Measurements from ENCODE around the gene OVOL1.

Gene OVOL1

DNA sequence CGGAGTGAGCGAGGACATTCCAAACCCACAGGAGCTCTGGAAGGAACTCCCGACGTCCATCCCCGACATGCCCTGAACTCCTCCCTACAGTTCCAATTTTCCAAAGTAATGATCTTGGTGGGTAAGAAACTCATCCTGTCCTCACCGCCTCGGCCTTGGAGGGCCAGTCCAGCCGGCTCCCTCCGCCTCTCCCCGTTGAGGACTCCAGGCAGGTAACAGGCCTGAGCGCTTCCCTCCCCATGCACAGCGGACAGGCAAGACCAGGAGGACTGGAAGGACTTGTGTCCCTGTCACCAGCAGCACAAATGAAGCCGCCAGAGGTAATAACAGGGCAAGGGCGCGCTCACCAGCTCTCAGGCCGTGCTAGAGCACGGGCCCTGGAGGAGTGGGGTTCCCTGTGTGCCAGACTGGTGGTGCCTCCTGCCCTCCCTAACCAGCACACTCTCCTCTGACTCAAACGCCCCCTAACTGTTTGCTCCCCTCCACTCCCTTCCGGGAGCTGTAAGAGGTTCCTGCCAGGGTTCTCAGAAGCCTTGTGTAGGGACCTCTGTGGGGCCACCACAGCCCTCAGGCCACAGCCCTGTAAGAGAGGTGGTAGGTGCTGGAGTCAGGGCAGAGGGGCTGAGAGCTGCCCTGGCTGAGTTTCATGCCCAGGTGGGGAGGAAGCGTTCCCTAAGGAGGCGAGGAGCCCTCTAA lies 17.1 kb downstream of the OVOL1 start:
- no peaks in the 10 kb centered on the region for H3K9me3 Mint-ChIP-seq
- CTCF ChIA-PET, result interaction anchor here (0.8 kb wide), 1 partner anchor 24 kb away, joined by 3 read pairs; no protein-coding TSS in a partner anchor
- H3K4me1 Mint-ChIP-seq, result peaks cover 5% of the 10 kb centered on the region
- no peak for DNase-seq
- H3K4me3 Mint-ChIP-seq, result no peak overlapping the region
- H3K36me3 Mint-ChIP-seq, result no peaks in the 10 kb centered on the region
- H3K27me3 Mint-ChIP-seq, result peaks cover 82% of the 10 kb centered on the region
- no peak overlapping the region for H3K27ac Mint-ChIP-seq

GRCh38 chr11:65806979-65807378 lies 20.1 kb downstream of the OVOL1 start:
- DNase-seq, result no peak
- H3K27me3 Mint-ChIP-seq, result peaks cover 76% of the 10 kb centered on the region
- H3K4me3 Mint-ChIP-seq, result no peak overlapping the region
- no peaks in the 10 kb centered on the region for H3K9me3 Mint-ChIP-seq
- H3K4me1 Mint-ChIP-seq, result peaks cover 13% of the 10 kb centered on the region
- no peak overlapping the region for H3K27ac Mint-ChIP-seq
- CTCF ChIA-PET, result interaction anchor here (0.6 to 3.8 kb wide), 3 partner anchors 9 to 95 kb away, joined by 4 to 19 read pairs (median 4); partner anchors contain the start of genes AP5B1 and KAT5
- no peaks in the 10 kb centered on the region for H3K36me3 Mint-ChIP-seq

DNA sequence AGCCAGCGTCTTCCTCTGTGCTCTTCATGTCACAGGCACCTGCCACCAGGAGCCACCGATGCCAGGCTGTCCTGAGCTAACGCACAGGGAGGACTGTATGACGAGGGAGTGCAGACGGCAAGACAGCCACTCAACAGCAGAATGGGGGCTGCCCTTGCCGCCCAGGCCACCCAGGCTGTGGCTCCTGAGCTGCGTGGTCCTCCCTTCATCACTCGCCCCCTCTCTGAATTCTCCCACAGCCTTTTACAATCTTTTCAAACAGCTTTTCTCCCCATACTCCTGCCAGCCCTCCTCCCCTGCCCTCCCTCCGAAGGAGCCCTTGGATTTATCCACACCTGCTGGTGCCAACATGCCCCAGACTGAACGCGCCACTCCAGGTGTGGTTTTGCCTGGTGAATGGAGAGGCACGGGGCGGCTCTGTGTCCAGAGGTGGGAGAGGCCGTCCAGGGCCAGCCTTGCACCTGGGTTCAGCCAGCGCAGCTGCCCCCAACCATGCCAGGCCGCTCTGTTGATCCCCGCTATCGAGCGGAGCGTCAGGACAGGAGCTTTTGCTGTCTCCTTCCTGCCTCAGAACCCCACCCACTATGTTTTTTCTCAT lies 22.0 kb downstream of the OVOL1 start:
- Mint-ChIP-seq H3K27ac (no peak overlapping the region), H3K4me3 (no peak overlapping the region), H3K36me3 (no peaks in the 10 kb centered on the region), H3K27me3 (peaks cover 62% of the 10 kb centered on the region), H3K4me1 (peaks cover 11% of the 10 kb centered on the region), H3K9me3 (no peaks in the 10 kb centered on the region)
- DNase-seq, result no peak
- CTCF ChIA-PET, result interaction anchor here (1.0 to 3.8 kb wide), 3 partner anchors 29 to 78 kb away, joined by 3 to 19 read pairs (median 3); partner anchors contain the start of gene AP5B1

DNA sequence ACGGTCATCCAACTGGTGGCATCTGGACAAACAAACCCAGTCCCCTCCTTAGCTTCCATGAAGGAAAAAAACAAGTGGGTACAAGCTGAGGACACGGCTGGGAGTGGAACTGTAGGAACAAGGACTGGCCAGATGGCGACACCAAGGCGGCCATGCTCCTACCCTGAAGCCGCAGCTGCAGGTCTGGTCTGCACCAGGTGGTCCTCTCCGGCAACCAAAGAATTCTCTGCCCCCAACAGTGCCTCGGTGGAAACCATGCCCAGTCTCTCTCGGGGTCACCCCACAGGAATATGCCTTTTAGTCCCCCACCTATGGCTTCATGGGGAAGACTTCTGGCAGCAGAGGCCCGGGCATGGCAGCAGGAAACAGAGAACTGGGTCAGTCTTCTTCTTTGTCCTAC lies 22.6 kb downstream of the OVOL1 start:
- Mint-ChIP-seq H3K27me3 (peaks cover 56% of the 10 kb centered on the region), H3K36me3 (no peaks in the 10 kb centered on the region), H3K4me3 (no peak overlapping the region), H3K4me1 (peaks cover 12% of the 10 kb centered on the region), H3K27ac (no peak overlapping the region), H3K9me3 (no peaks in the 10 kb centered on the region)
- CTCF ChIA-PET, result interaction anchor here (1.0 to 3.8 kb wide), 4 partner anchors 30 to 104 kb away, joined by 3 to 19 read pairs (median 4); partner anchors contain the start of gene AP5B1
- no peak for DNase-seq

- Mint-ChIP-seq H3K36me3 (no peaks in the 10 kb centered on the region), H3K4me3 (no peak overlapping the region), H3K4me1 (peaks cover 12% of the 10 kb centered on the region), H3K27ac (no peak overlapping the region), H3K27me3 (peaks cover 60% of the 10 kb centered on the region), H3K9me3 (no peaks in the 10 kb centered on the region)
- CTCF ChIA-PET, result interaction anchor here (1.0 to 3.8 kb wide), 5 partner anchors 30 to 105 kb away, joined by 3 to 19 read pairs (median 6); partner anchors contain the start of gene AP5B1
- DNase-seq, result no peak
These were observed 23.4 kb downstream of the OVOL1 start for GRCh38 chr11:65810046-65810868.

DNA sequence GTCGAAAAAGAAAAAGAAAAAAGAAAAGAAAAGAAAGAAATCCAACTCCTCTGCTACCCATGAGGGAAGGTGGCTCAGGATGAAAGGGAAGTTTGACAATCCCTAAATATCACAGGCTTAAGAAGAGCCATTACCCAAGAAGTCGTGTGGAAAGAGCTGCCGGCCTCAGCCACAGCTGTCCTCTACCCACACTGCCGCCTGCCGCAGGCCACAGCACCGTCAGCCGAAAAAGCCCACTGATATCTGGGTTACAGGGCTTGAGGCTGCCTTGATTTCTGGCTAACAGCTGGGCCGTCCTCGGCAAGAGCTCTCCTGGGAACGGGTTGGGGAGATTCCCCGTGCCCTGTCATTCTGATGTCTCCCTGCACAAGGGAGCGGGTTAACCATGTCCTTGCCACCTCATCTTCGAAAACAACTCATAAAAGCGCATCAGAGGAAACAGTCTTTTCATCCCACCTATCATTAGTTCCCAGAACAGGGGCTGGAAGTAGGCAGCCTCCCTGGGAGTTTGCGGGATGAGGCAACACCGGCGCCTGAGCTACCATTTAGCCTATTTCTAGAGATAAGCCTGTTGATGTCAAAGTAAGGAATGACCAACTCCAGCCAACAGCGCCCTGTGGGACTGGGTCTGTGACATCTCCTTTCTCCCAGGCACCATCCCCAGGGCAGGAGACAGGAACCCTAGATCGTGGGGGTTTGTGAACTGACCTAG lies 25.1 kb downstream of the OVOL1 start:
- H3K27ac Mint-ChIP-seq, result no peak overlapping the region
- no peak for DNase-seq
- CTCF ChIA-PET, result interaction anchor here (1.0 to 2.6 kb wide), 4 partner anchors 15 to 100 kb away, joined by 3 to 11 read pairs (median 5); partner anchors contain the start of genes AP5B1 and KAT5
- peaks cover 7% of the 10 kb centered on the region for H3K36me3 Mint-ChIP-seq
- peaks cover 19% of the 10 kb centered on the region for H3K4me1 Mint-ChIP-seq
- peaks cover 52% of the 10 kb centered on the region for H3K27me3 Mint-ChIP-seq
- H3K4me3 Mint-ChIP-seq, result no peak overlapping the region
- no peaks in the 10 kb centered on the region for H3K9me3 Mint-ChIP-seq

GRCh38 chr11:65814131-65814985 lies 27.5 kb downstream of the OVOL1 start:
- H3K27me3 Mint-ChIP-seq, result peaks cover 32% of the 10 kb centered on the region
- no peaks in the 10 kb centered on the region for H3K9me3 Mint-ChIP-seq
- no peak overlapping the region for H3K27ac Mint-ChIP-seq
- DNase-seq, result no peak
- H3K36me3 Mint-ChIP-seq, result peaks cover 7% of the 10 kb centered on the region
- CTCF ChIA-PET, result interaction anchor here (1.0 to 6.5 kb wide), 4 partner anchors 13 to 103 kb away, joined by 3 to 128 read pairs (median 5); partner anchors contain the start of genes AP5B1 and KAT5
- no peak overlapping the region for H3K4me3 Mint-ChIP-seq
- H3K4me1 Mint-ChIP-seq, result peaks cover 33% of the 10 kb centered on the region

DNA sequence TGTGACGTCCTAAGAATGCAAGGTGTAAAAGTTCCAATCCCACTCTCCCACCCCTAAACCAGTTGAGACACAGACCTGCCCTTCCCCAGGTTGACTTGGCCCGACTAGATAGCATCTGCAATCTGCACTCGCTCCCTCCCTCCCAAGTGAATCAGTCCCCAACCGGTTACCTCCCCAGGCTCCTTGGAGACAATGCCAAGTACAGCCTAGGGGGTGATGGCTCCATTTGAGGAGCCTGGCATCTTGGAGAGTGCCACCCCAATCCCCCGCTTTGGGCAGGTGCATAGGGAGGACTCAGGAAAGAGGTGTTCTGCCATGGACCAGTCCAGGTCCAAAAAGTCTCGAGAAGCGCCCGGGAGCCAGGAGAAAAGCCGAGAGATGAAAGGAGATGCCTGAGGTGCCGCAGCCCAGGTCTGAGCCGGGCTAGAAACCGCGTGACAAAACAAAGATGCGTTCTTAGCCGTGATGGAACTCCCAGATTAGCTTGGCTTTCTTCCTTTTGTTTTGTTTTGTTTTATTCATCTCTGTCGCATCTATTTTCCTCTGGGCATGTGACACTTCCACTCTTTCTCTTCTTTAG lies 28.2 kb downstream of the OVOL1 start:
- no peak overlapping the region for H3K27ac Mint-ChIP-seq
- H3K9me3 Mint-ChIP-seq, result no peaks in the 10 kb centered on the region
- peaks cover 33% of the 10 kb centered on the region for H3K4me1 Mint-ChIP-seq
- CTCF ChIA-PET, result interaction anchor here (1.8 to 6.5 kb wide), 3 partner anchors 38 to 104 kb away, joined by 6 to 128 read pairs (median 33); partner anchors contain the start of genes AP5B1 and KAT5
- no peak for DNase-seq
- peaks cover 7% of the 10 kb centered on the region for H3K36me3 Mint-ChIP-seq
- H3K27me3 Mint-ChIP-seq, result peaks cover 25% of the 10 kb centered on the region
- no peak overlapping the region for H3K4me3 Mint-ChIP-seq

DNA sequence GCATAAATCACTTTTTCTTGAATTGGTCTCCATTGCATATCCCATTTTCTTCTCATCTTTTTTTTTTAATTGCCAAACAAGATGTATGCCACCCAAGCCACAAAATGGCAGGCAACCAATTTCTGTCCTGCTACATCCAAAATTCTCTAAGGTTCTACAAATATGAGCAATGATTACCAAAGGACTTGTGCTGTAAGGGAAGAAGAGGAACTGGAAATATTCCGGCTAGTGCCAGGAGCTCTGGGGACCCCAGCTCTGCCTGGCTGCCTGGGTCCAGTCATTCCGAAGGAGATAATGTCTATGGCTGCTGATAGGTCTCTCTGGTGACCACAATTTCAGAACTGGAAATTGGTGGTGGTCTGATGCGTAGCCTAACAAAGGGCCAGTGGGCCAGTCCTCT lies 29.8 kb downstream of the OVOL1 start:
- H3K27me3 Mint-ChIP-seq, result peaks cover 22% of the 10 kb centered on the region
- H3K27ac Mint-ChIP-seq, result no peak overlapping the region
- peaks cover 7% of the 10 kb centered on the region for H3K36me3 Mint-ChIP-seq
- CTCF ChIA-PET, result interaction anchor here (0.6 to 6.5 kb wide), 12 partner anchors 10 to 206 kb away, joined by 3 to 128 read pairs (median 4); partner anchors contain the start of genes AP5B1 and KAT5
- H3K9me3 Mint-ChIP-seq, result no peaks in the 10 kb centered on the region
- peak overlapping the region; percentile 73 for H3K4me3 Mint-ChIP-seq
- no peak for DNase-seq
- H3K4me1 Mint-ChIP-seq, result peaks cover 23% of the 10 kb centered on the region

DNA sequence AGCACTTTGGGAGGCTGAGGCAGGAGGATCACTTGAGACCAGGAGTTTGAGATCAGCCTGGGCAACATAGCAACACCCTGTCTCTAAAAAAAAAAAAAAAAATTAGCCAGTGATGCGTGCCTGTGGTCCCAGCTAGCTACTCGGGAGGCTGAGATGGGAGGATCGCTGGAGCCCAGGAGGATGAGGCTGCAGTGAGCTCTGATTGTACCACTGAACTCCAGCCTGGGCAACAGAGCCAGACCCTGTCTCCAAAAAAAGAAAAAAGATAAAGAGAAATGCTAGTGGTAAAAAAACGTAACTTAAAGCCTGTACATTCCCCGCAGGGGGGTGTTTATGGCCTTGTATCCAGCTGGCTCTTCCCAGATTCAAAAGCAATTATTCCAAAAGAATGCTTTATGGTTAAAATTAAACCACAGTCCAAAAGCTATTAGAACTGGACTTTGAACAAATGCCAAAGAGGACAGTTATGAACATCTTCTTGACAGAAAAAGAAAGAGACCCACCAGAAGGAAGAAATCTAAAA lies 30.5 kb downstream of the OVOL1 start:
- Mint-ChIP-seq H3K27ac (peak overlapping the region; percentile 84), H3K27me3 (peaks cover 15% of the 10 kb centered on the region), H3K4me1 (peaks cover 23% of the 10 kb centered on the region), H3K9me3 (no peaks in the 10 kb centered on the region), H3K36me3 (peaks cover 7% of the 10 kb centered on the region), H3K4me3 (peak overlapping the region; percentile 73)
- DNase-seq, result no peak
- CTCF ChIA-PET, result interaction anchor here (0.8 to 6.5 kb wide), 13 partner anchors 16 to 205 kb away, joined by 3 to 128 read pairs (median 5); partner anchors contain the start of genes AP5B1, CCDC85B, KAT5 and RNASEH2C

DNA sequence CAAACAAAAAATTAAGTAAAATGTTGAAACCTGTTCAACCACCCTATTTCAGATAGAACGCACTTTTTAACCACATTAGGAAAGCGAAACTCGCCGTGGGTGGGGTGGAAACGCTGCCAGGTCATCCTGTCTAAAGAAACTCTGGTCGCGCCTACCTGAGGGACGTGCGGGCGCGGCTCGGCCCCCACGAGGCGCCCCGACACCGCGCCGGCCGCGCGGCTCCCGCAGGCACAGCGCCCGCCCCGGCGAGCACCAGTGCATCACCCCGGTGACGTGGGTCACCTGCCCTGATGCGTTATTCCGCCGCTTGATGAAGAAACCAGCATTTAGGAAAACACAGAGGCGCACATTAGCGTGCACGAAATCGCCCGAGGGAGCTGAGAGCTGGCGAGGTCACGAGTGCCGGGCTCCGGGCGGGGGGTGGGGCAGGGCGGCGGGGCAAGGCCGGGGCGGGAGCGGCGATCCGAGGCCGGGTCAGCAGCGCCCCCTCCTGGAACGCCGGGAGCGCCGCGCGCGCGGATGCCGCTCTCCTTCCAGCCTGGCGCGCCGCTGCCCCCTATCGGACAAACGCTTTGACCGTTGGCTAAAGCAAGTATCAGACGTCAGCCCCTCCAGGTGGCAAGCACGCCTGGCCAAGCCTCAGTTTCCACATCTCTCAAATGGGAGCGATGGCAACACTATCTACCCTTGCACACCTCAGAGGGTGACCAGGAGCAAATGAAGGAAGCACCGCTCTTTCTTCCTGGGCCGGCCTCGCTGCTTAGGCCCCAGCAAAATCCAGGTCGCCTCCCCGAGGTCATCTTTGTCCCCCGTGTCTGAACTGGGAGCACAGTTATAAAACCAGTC lies 31.2 kb downstream of the OVOL1 start:
- no peaks in the 10 kb centered on the region for H3K9me3 Mint-ChIP-seq
- peaks cover 23% of the 10 kb centered on the region for H3K4me1 Mint-ChIP-seq
- peak overlapping the region; percentile 84 for H3K27ac Mint-ChIP-seq
- CTCF ChIA-PET, result interaction anchor here (0.7 to 6.5 kb wide), 18 partner anchors 10 to 204 kb away, joined by 3 to 128 read pairs (median 4); partner anchors contain the start of genes AP5B1, CCDC85B, KAT5 and RNASEH2C
- H3K36me3 Mint-ChIP-seq, result peaks cover 7% of the 10 kb centered on the region
- peak; percentile 94 for DNase-seq
- H3K27me3 Mint-ChIP-seq, result peaks cover 15% of the 10 kb centered on the region
- peak overlapping the region; percentile 73 for H3K4me3 Mint-ChIP-seq
